Measurements from ENCODE around the gene KRTAP25-1.

KRTAP25-1 gene

GRCh38 chr21:30329203-30329875, 40.0 kb upstream of the KRTAP25-1 start:
- TF ChIP-seq, protein P1, sequence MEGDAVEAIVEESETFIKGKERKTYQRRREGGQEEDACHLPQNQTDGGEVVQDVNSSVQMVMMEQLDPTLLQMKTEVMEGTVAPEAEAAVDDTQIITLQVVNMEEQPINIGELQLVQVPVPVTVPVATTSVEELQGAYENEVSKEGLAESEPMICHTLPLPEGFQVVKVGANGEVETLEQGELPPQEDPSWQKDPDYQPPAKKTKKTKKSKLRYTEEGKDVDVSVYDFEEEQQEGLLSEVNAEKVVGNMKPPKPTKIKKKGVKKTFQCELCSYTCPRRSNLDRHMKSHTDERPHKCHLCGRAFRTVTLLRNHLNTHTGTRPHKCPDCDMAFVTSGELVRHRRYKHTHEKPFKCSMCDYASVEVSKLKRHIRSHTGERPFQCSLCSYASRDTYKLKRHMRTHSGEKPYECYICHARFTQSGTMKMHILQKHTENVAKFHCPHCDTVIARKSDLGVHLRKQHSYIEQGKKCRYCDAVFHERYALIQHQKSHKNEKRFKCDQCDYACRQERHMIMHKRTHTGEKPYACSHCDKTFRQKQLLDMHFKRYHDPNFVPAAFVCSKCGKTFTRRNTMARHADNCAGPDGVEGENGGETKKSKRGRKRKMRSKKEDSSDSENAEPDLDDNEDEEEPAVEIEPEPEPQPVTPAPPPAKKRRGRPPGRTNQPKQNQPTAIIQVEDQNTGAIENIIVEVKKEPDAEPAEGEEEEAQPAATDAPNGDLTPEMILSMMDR (conservative IDR thresholded peaks at IDR 0.05; ENCODE audit: low read depth, low read length) = no peak
- peak; percentile 37 for DNase-seq (ENCODE audit: low read depth)
- no peak overlapping the region for H3K4me3 ChIP-seq (ENCODE audit: low read depth, low read length)

- DNase-seq (ENCODE audit: low read depth) = no peak
- no peak overlapping the region for H3K4me3 ChIP-seq (ENCODE audit: low read depth, low read length)
- TF ChIP-seq, protein P1 (conservative IDR thresholded peaks at IDR 0.05; ENCODE audit: low read depth, low read length) = no peak
Measured at GRCh38 chr21:30326390-30326789, 37.1 kb upstream of the KRTAP25-1 start.

DNA sequence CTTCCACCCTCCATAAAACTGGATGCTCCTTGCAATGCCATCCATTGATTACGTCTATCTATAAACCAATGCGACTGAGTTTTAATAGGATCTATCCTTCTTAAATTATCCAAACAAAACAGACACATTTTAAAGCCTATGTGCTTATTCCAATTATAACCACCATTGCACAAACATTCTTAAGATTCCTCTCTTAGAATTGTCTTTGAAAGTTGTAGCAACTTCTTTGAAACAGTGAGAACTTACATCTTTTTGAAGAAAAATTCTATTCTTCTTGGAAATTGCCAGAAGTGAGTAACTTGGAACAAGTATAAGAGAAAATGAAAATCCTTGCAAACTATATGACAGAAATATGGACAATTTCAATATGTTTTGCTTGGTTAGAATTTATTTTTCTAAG, 30.9 kb upstream of the KRTAP25-1 start, which contains the start of gene KRTAP26-1:
KRTAP26-1 (minus strand) TSS at position 101 of the 400 bp plus-strand sequence. CDS start 280 bp downstream, outside the sequence.
- no peak for DNase-seq (ENCODE audit: low read depth)
- TF ChIP-seq, protein P1 (conservative IDR thresholded peaks at IDR 0.05; ENCODE audit: low read depth, low read length) = no peak
- H3K4me3 ChIP-seq (ENCODE audit: low read depth, low read length) = no peak within 1 kb of the TSS

- H3K4me3 ChIP-seq (ENCODE audit: low read depth, low read length) = no peak overlapping the region
- TF ChIP-seq, protein P1 (conservative IDR thresholded peaks at IDR 0.05; ENCODE audit: low read depth, low read length) = no peak
- no peak for DNase-seq (ENCODE audit: low read depth)
Measured at GRCh38 chr21:30315701-30316100, 26.4 kb upstream of the KRTAP25-1 start.

- TF ChIP-seq, protein P1 (conservative IDR thresholded peaks at IDR 0.05; ENCODE audit: low read depth, low read length) = no peak
- DNase-seq (ENCODE audit: low read depth) = no peak
- H3K4me3 ChIP-seq (ENCODE audit: low read depth, low read length) = no peak overlapping the region
Measured at GRCh38 chr21:30306884-30307283, 17.6 kb upstream of the KRTAP25-1 start.

- no peak for DNase-seq (ENCODE audit: low read depth)
- TF ChIP-seq, protein P1 (conservative IDR thresholded peaks at IDR 0.05; ENCODE audit: low read depth, low read length) = no peak
- no peak overlapping the region for H3K4me3 ChIP-seq (ENCODE audit: low read depth, low read length)
Measured at GRCh38 chr21:30305136-30305535, 15.8 kb upstream of the KRTAP25-1 start.

GRCh38 chr21:30282850-30283249, 6.5 kb downstream of the KRTAP25-1 start, which contains the start of gene KRTAP24-1:
TSS of gene KRTAP24-1 (minus strand) at chr21:30282950. CDS start at chr21:30282932, 18 bp downstream.
- TF ChIP-seq, protein P1 (conservative IDR thresholded peaks at IDR 0.05; ENCODE audit: low read depth, low read length) = no peak
- H3K4me3 ChIP-seq (ENCODE audit: low read depth, low read length) = no peak within 1 kb of the TSS
- no peak for DNase-seq (ENCODE audit: low read depth)

Measured in choroid plexus epithelial cell (primary cell).